GM21360 (cell line): ENCODE results near the gene MAP2K1.
A peak's percentile ranks its signal among the peaks of the same experiment; 100 is the strongest.
"Not testable (repeated sequence)": the region's sequence is repeated elsewhere in the genome, so short reads cannot be mapped to it uniquely, and the experiment has no call there.

Source experiments
- ATAC-seq: cut with Tn5 transposase; IDR thresholded peaks from one replicate; pipeline ENCODE4 v1.9.1; 2021; ENCODE audit warnings: mild to moderate bottlenecking, moderate library complexity; ENCODE audit not compliant: unreplicated experiment

The MAP2K1 gene

DNA sequence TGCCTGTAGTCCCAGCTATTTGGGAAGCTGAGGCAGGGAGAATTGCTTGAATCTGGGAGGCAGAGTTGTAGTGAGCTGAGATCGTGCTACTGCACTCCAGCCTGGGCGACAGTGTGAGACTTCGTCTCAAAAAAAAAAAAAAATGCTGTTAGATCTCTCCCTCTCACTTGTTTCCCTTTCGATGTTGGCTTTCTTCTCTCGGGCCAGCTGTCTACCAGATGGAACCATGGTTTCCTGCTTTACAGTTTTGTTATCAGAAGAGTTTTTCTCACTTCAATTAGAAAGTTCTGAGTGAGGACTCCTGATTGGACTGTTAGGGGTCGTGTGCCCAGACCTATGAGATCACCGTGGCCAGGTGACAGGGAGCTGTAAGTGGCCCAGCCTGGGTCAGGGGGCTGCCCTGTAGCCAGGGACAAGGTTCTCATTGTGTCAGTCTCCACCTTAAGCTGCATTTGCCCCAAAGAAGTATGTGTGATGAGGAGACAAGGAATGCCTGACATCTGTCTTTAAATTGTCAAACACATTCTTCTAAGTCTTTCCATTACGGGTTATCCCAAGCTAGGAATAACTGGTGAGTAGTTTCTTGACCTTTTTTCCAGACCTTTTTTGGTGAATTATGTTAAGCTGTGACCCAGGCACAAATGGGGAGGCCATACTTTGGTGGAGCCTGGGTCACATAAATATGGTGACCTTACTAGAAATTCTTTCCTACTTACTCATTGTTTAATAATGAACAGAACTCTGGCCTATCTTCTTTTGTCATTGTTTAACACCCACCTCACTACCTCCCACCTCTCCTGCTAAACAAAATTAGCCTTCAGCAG is 85.7 kb downstream of the MAP2K1 start:
- peak; percentile 59 for ATAC-seq

DNA sequence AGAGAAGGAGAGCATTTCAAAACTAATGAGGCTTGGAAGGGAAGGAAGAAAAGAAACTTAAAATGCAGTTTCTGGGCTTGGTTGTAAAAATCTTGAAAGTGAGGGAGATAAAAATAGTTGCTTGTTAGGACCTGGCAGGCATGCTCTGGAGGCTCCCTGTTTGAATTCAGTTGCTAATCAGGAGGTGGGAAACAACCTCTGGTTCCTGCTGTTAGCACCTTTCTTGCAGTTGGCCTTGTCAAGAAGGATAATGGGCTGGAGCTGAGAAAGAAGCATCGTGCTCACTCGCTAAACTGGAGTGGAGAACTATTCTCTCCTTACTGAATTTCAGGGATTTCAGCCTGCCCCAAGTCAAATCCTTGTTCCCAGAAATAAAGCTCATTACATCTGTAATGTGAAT is 87.4 kb downstream of the MAP2K1 start:
- ATAC-seq: no peak

DNA sequence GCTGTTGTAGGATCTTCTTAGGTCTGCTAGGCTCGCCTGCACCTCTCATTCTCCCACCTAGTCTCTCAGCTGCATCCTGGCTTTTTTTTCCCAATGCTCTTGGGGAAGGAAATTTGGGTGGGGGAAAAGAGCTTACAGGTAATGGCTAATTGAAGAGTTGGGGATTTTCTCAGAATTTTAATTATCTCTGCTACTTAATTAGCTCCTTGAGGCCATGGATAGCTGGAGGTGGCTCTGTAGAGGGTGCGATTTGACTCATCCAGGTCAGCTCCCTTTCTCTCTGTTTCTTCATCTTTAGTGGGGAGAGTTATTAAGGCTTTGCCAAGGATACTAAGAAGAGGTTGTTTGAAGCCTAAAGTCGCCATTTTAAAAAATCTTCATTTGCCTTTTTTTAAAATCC is 88.3 kb downstream of the MAP2K1 start:
- no peak for ATAC-seq

DNA sequence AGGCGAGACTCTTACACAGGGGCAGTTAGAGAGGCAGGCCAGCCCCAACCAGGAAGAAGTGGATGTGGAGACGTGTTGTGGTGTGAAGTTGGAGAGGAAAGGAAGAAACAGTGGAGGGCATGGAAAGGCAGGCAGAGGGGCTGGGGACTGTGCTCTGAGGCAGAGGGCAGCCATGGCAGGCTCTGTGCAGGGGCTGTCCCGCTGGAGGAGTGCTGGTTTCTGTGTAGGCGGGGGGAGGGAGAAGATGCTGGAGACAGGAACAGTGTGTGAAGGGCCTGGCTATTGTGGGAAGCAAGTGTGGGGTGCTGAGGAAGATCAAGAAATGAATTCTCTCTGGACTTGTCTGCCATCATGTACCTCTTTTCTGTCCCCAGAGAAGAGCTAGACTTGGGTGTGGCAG is 89.8 kb downstream of the MAP2K1 start:
- no peak for ATAC-seq

DNA sequence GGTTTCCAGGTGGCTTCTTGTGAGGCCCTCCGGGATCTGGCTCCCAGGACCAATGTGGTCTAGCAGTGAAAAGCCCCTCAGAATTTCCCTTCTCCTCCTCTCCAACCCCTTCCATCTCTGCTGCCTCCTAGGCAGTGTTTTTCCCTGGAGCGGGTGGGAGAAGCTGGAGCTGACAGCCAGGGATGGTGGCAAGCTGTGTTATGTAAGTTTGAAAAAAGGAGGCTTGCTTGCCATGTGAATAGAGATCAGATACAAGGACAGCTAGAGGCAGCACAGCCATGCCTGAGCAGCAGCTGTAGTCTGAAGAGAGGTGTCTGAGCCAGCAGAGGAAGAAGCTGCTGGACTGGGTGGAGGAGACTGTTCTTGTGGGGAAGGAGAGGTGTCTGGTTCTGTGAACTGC is 90.3 kb downstream of the MAP2K1 start:
- no peak for ATAC-seq

DNA sequence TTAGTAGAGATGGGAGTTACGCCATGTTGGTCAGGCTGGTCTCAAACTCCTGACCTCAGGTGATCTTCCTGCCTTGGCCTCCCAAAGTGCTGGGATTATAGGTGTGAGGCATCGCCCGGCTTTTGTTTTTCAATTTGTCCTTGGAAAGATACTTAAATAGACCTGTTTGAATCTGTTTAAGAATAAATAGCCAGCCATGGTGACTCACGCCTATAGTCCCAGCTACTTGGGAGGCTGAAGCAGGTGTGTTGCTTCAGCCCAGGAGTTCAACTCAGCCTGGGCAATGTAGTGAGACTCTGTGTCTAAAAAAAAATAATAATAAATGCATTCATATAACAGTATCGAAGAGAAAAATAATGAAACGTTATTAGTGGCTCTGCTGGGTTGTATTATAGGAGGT is 93.6 kb downstream of the MAP2K1 start:
- no peak for ATAC-seq

DNA sequence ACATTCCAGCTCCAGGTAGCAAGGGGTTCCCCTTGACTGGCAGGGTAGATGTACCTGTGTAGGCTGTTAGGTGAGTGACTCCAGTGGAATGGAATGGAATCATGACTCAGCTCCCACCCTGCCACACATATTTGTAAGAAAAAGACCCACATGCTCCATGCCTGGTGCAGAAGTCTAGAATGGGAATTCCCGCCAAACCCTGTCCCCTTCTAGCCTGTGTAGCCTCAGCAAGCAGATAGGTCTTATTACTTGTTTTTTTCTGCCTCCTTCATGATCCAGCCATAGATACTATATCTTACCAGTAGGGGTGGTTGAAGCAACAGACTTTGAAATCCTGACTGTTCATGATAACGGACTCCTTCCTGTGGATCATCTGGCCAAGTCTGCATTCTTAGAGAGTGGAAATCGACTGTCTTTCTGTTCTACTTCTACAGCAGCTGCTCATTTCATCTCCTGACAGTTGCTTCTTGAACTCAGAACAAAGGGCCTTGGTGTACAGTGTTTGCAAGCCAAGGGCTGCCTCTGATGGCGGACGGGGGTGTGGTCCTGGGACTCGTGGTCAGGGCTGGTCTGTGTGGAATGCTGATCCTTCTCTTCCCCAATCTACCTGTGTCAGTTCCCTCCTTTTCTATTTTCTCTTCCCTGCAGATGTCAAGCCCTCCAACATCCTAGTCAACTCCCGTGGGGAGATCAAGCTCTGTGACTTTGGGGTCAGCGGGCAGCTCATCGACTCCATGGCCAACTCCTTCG is 94.6 kb downstream of the MAP2K1 start:
- ATAC-seq: no peak

DNA sequence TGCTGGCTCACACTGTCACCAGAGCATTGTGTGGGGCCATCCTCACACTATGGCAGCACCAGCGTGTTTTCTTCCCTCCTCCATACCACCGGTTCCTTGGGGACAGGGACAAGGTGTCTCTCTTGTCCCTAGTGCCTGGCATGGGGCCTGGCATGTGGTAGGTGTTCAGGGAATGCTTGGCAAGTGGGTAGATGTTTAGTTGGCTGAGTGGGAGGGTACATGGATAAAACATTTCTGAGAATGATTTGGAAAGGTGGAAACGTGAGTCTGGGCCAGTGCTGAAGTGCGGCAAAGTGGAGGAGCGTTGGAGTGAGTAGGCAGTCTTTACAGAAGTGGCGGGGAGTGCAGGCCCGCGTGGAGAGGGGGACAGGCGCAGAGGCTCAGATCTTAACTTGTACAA is 95.8 kb downstream of the MAP2K1 start:
- ATAC-seq: no peak

DNA sequence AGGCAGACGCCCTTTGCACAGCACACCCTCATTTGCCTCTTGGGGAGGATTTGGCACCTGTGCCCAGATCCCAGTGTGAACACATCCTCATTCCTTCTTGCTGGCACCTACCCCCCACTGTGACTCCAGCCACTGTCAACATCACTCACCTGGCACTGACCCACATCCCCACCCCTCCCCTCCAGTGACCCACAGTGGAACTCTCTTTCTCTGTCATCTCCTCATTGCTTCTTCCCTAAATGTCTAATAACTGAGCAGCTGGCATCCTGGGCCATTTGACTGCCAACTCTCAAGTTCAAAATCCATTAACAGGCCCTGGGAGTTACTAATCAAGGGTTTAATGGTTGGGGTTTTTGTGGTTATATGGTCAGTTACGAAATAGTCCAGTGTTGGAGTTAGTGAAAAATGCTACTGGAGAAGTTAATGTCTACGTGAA is 96.4 kb downstream of the MAP2K1 start:
- ATAC-seq: no peak

DNA sequence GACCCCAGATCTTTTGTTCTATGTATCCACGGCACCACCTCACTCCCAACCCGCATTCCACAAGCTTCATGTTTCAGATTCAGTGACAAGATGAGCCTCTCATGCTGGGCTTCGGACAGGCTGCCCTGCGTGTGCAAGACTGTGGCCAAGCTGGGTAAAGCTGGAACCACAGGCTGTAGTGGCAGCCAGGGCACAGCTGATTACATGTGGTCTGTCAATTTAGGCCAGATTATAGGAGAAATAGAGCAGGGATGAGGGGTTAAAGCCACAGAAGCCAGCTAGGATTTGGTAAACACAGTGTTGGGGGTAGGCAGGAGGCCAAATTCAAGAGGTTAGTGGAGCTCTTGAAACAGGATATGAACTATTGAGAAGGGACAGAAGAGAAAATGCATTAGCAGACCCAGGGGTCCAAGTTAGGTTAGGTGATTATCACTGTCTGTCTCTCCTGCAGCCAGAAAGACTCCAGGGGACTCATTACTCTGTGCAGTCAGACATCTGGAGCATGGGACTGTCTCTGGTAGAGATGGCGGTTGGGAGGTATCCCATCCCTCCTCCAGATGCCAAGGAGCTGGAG is 97.9 kb downstream of the MAP2K1 start:
- ATAC-seq: no peak

DNA sequence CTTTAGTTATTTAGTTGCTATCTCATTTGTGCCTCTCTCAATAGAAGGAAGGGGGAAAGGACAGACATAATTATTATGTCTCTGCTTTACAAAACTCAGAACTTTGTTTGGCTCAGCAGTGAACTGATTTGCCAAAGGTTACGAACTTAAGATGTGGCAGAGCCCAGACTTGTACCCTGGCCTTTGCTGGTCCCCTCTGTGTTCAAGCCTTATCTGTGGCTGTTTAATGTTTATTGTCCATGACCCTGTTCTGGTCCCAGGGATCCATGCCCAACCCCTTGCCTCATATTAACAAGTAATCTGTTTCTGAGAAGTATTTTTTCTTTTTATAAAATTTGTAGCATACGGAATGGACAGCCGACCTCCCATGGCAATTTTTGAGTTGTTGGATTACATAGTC is 100.2 kb downstream of the MAP2K1 start:
- no peak for ATAC-seq

DNA sequence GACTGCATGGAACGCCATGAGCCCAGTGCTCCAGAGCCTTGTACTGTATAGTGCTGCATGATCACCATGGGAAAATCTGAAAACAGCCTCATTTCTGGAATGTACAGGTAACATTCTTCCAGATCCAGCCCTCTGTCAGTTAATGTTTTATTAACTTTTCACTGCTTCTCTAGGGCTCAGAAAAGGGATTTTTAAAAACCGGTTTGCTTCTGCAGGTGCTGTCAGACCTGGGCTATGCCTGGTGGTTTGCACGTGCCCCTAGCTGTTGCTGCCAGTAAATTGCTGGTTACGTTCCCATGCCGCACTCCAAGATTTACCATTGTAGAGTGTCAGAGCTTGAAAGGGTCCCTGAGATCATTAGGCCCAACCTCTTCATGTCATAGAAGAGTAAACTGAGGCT is 101.8 kb downstream of the MAP2K1 start:
- no peak for ATAC-seq

DNA sequence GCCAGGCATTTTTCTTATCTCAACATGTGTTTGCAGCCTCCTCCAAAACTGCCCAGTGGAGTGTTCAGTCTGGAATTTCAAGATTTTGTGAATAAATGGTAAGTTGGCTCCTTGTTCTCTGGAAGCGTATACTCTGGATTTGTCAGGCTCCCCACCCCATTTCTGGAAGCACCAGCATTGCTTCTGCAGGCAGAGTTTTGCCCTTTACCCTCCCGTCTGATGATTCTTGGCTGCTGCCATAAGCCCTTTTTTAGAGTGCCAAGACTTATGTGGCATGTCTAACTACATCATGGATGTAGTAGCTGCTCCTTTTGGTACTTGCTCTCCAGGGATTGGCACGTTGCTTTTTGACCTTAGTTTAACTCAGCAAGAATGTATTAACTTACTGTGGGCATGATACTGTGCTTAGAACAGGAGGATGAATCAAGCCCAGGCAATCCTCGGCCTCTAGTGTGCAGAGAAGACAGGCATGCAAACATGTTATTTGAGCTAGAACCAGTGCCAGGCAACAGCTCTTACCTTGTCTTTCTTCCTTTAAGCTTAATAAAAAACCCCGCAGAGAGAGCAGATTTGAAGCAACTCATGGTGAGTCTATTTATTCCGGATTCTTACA is 102.6 kb downstream of the MAP2K1 start:
- ATAC-seq: no peak

DNA sequence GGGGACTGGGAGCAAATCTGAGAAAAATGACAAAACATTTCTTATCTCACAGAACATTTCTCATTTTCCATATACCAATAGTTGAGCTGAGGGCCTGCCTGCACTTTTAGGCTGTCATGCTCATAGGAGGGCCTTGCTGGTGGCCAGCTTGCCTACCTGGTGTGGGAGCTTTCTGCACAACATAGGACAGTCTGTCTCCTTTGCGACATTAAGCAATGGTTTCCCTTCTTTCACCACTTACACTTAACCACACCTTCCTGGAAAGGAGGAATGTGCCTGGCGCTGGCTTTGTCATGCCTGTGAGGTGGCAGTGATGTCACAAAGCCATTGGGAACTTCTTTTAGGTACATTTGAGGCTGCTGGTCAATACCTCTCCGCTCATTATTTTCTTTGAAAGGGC is 105.1 kb downstream of the MAP2K1 start:
- ATAC-seq: no peak

DNA sequence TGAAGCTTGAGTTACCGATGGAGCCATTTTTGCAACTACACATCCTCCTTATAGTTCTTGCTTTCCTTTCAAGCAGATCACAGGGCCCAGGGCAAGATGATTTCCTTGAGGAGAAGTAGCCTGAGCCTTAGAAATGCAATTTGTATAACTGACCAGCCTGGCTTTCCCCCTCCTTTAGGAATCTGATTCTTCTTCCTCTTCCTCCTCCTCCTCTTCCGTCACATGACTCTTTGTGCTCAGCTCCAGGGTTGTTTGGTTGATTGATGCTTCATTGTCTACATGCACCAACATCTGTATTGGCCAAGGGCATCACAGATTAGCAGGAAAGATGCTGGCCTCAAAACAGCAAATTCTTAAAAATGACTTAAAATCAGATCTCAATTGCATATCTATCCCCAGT is 107.5 kb downstream of the MAP2K1 start:
- no peak for ATAC-seq

DNA sequence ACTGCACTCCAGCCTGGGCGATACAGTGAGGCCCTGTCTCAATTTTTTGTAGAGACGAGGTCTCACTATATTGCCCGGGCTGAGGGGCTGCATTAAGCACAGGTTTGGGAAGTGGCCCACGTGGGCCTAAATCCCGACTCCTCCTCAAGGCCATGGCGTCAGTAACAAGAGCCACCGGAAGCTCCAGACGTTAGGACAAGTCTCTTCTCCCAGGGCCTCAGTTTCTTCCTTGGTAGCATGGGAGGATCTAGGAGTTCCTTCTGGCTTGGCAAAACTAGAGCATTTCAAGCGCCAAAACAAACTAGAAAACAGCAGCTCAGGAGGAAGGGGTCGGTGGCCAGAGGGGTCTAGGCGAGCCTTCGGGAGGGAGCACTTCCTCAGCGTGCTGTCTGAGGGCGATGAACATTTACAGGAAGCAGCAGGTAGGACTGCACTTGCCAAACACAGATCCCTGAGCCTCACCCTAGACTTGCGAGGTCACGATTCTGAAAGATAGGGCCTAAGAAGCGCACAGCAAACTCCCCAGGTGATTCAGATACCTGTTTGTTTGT is 110.3 kb downstream of the MAP2K1 start:
- no peak for ATAC-seq

DNA sequence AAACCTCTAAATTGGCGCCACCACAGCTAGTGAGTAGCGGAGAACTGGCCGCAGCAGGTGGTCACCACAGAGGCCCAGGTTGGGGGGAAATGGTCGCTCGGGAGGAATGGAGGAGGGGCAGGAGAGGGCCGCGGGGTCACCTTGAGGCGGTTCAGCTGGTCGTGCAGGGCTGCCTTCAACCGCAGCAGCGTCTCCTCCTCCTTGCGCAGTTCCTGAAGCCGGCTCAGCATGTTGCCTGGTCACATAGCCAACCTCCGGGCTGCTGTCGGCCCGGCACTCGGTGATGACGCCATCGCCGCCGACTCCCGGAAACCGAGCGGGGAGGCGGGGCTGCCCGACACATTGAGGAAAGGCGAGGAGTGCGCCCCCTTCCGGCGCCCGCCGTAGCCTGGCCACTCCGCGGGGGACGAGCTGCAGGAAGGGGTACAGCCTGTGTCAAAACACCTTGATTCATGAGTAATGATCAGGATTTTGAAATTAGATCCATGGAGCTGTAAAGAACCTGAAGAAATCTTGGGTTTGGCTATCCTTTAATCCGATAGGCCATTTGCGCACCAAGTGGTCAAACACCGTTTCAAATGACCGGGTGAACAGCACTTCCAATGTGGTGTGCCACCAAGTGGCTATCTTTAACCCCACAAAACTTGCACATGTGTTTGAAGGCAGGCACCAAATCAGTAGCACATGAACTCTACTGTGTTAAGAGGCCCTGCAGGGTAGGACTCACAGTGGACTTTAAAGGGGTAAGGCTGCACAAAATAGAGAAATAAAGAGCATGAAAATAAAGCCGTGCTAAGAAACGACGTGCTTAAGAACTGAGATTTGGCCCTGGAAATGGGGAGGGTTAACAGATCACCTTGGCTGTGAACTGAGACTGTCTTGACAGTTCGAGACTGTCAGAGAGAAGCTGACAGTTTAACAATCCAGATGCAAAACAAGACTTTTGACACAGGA is 111.1 kb downstream of the MAP2K1 start, which contains the start of gene SNAPC5:
Gene SNAPC5 (minus strand): TSS at position 261 of the 954 bp plus-strand sequence. CDS start 31 bp downstream, at position 230.
- peak; percentile 83 for ATAC-seq

DNA sequence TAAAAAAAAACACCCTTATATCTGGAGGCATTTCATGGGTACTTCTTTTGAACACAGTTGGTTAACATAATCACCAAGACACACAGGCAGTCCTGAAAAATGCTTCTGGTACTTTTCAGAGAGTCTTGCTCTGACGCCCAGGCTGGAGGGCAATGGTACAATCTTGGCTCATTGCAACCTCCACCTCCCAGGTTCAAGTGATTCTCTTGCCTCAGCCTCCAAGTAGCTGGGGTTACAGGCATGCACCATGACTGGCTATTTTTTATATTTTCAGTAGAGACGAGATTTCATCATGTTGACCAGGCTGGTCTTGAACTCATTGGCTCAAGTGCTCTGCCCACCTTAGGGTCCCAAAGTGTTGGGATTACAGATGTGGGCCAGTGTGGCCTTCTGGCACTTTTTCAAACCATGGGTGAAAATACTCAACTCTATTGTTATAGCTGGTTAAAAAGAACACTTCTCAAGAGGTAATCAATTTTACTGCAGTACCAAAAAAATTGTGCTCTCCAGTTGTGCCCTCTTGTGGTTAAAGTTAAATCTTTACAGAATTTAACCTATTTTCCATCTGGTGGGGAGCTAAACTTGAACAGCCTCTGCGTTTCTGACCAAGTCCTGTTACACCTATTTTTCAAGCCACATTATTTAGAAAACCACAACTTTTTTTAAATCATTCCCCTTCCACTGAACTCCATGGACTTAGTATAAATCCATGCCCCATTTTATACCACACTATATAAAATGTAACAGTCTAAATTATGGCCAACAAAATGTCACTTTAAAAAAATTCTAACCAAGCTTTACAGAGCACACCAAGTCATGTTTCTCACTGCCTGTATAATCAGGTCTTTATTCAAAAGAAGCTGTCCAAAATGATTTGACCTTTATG is 112.0 kb downstream of the MAP2K1 start:
- no peak for ATAC-seq

DNA sequence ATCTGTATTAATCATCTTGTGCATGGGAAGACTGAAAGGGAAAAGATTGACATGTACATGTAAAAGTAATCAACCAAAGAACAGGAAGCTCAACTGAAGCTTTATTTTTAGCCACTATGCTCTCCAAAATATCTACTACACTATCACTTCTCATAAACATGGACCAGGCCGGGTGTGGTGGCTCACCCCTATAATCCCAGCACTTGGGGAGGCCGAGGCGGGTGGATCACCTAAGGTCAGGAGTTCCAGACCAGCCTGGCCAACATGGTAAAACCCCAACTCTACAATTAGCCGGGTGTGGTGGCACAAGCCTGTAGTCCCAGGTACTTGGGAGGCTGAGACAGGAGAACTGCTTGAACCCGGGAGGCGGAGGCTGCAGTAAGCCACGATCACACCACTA is 113.6 kb downstream of the MAP2K1 start:
- ATAC-seq: not testable (repeated sequence)
